ENCODE measurements around the gene JAK1. TPM values are rescaled to one million over a fixed set of nuclear protein-coding genes. Genes with fewer than 3 reads are reported as not detected.

Gene JAK1
- total RNA-seq, 4 donors from 2014 or later, result 132 to 166 (median 161) TPM

GRCh38 chr1:64811131-64811530, 155.2 kb downstream of the JAK1 start:
- H3K27me3 ChIP-seq, result no peaks in the 10 kb centered on the region
- H3K4me1 ChIP-seq, result peaks cover 0 to 6% (median 0%) of the 10 kb centered on the region in 3 donors
- no peak overlapping the region for H3K27ac ChIP-seq
- no peaks in the 10 kb centered on the region for H3K9me3 ChIP-seq
- no peak overlapping the region for H3K4me3 ChIP-seq
- TF ChIP-seq EP300 (IDR thresholded peaks at IDR 0.05) (no peak), POLR2AphosphoS5 (IDR thresholded peaks at IDR 0.05) (no peak), POLR2A (IDR thresholded peaks at IDR 0.05) (no peak)
- TF ChIP-seq, protein P1, sequence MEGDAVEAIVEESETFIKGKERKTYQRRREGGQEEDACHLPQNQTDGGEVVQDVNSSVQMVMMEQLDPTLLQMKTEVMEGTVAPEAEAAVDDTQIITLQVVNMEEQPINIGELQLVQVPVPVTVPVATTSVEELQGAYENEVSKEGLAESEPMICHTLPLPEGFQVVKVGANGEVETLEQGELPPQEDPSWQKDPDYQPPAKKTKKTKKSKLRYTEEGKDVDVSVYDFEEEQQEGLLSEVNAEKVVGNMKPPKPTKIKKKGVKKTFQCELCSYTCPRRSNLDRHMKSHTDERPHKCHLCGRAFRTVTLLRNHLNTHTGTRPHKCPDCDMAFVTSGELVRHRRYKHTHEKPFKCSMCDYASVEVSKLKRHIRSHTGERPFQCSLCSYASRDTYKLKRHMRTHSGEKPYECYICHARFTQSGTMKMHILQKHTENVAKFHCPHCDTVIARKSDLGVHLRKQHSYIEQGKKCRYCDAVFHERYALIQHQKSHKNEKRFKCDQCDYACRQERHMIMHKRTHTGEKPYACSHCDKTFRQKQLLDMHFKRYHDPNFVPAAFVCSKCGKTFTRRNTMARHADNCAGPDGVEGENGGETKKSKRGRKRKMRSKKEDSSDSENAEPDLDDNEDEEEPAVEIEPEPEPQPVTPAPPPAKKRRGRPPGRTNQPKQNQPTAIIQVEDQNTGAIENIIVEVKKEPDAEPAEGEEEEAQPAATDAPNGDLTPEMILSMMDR (IDR thresholded peaks at IDR 0.05), result no peak
- WGBS, 2 donors (ENCODE audit: low coverage in 1 of 2), result 92 to 98% methylated on average over 6 of the region's 6 CpGs
- ATAC-seq, result no peak
- H3K36me3 ChIP-seq, result peaks cover 0 to 33% of the 10 kb centered on the region in 2 donors

DNA sequence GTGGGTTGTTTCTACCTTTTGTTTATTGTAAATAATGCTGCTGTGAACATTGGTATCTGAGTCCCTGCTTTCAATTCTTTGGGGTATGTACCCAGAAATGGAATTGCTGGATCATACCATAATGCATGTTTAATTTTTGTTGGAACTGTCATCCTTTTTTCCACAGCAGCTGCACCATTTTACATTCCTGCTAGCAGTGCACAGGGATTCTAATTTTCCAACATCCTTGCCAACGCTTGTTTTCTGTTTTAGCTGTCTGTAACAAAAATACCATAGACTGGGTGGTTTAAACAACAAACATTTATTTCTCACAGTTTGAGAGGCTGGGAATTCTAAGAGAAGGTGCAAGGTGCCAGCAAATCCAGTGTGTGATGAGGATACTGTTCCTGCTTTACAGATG, 156.3 kb downstream of the JAK1 start:
- no peak for ATAC-seq
- TF ChIP-seq POLR2A (IDR thresholded peaks at IDR 0.05), result no peak
- TF ChIP-seq, protein P1 (IDR thresholded peaks at IDR 0.05), result no peak
- no peak for TF ChIP-seq EP300 (IDR thresholded peaks at IDR 0.05)
- no peak for TF ChIP-seq POLR2AphosphoS5 (IDR thresholded peaks at IDR 0.05)
- H3K4me3 ChIP-seq, result no peak overlapping the region

GRCh38 chr1:64809309-64809708, 157.0 kb downstream of the JAK1 start:
- H3K36me3 ChIP-seq, result peaks cover 0 to 34% of the 10 kb centered on the region in 2 donors
- TF ChIP-seq POLR2AphosphoS5 (IDR thresholded peaks at IDR 0.05), result no peak
- no peak for TF ChIP-seq EP300 (IDR thresholded peaks at IDR 0.05)
- TF ChIP-seq, protein P1 (IDR thresholded peaks at IDR 0.05), result no peak
- no peak for TF ChIP-seq POLR2A (IDR thresholded peaks at IDR 0.05)
- peaks cover 0 to 6% (median 0%) of the 10 kb centered on the region in 3 donors for H3K4me1 ChIP-seq
- H3K4me3 ChIP-seq, result no peak overlapping the region
- no peaks in the 10 kb centered on the region for H3K9me3 ChIP-seq
- ATAC-seq, result no peak
- H3K27ac ChIP-seq, result no peak overlapping the region
- H3K27me3 ChIP-seq, result no peaks in the 10 kb centered on the region

More for the DNA sequence above, 156.3 kb downstream of the JAK1 start:
- Histone ChIP-seq H3K27me3 (no peaks in the 10 kb centered on the region), H3K27ac (no peak overlapping the region), H3K9me3 (no peaks in the 10 kb centered on the region), H3K4me1 (peaks cover 0 to 6% (median 0%) of the 10 kb centered on the region in 3 donors), H3K36me3 (peaks cover 0 to 34% of the 10 kb centered on the region in 2 donors)
- WGBS, 2 donors (ENCODE audit: low coverage in 1 of 2), result 55 to 86% methylated on average over 1 of the region's 1 CpG

DNA sequence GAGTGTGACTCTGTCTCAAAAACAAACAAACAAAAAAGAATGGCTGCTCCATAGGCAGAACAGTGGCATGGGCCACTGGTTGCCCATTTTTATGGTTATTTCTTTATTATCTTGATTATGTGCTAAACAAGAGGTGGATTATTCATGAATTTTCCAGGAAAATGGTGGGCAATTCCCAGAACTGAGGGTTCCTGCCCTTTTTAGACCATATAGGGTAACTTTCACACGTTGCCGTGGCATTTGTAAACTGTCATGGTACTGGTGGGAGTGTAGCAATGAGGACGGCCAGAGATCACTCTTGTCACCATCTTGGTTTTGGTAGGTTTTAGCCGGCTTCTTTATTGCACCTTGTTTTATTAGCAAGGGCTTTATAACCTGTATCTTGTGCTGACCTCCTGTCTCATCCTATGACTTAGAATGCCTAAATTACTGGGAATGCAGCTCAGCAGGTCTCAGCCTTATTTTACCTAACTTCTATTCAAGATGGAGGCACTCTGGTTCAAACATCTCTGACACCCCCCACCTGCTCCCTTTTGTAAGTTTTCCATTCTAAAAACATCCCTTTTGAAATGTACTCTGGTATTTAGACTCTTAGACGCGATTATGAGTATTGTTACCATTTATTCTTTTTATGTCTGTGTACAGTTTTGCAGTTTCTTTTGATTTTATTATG, 164.4 kb downstream of the JAK1 start:
- TF ChIP-seq, protein P1 (IDR thresholded peaks at IDR 0.05), result no peak
- TF ChIP-seq EP300 (IDR thresholded peaks at IDR 0.05) (no peak), POLR2A (IDR thresholded peaks at IDR 0.05) (no peak), POLR2AphosphoS5 (IDR thresholded peaks at IDR 0.05) (no peak)
- WGBS, 2 donors (ENCODE audit: low coverage in 1 of 2), result 96 to 97% methylated on average over 6 of the region's 6 CpGs
- H3K4me1 ChIP-seq, result no peaks in the 10 kb centered on the region
- peaks cover 0 to 13% of the 10 kb centered on the region in 2 donors for H3K36me3 ChIP-seq
- no peak for ATAC-seq
- H3K27me3 ChIP-seq, result no peaks in the 10 kb centered on the region
- no peak overlapping the region for H3K27ac ChIP-seq
- no peaks in the 10 kb centered on the region for H3K9me3 ChIP-seq
- no peak overlapping the region for H3K4me3 ChIP-seq

GRCh38 chr1:64798872-64799271, 167.5 kb downstream of the JAK1 start:
- Histone ChIP-seq H3K36me3 (no peaks in the 10 kb centered on the region), H3K4me1 (no peaks in the 10 kb centered on the region), H3K27me3 (no peaks in the 10 kb centered on the region), H3K9me3 (no peaks in the 10 kb centered on the region), H3K27ac (no peak overlapping the region), H3K4me3 (no peak overlapping the region)
- ATAC-seq, result no peak
- TF ChIP-seq POLR2AphosphoS5 (IDR thresholded peaks at IDR 0.05) (no peak), POLR2A (IDR thresholded peaks at IDR 0.05) (no peak)
- TF ChIP-seq, protein P1 (IDR thresholded peaks at IDR 0.05), result no peak
